IMR-90 (cell line): ENCODE measurements around the gene KRTAP10-9. TPM values are rescaled to one million over a fixed set of nuclear protein-coding genes. Genes with fewer than 3 reads are reported as not detected.
A peak's percentile ranks its signal among the peaks of the same experiment; 100 is the strongest.

Source experiments
- ATAC-seq: fragments of 200-7000 bp; cut with Tn5 transposase; 2 replicates; pipeline ENCODE4 v1.9.1; 2020; ENCODE audit warnings: low read depth, mild to moderate bottlenecking, moderate library complexity
- BruUV-seq: library from RNA; stranded (reverse); fragments of 400-500 nt; replicated peaks from 2 replicates; lab custom pipeline; 2021; lab: Mats Ljungman, UMichigan
- CTCF ChIA-PET: fragments of 300-600 bp; formaldehyde crosslinking; extraction: SDS; loops from one replicate; lab custom pipeline; 2021; ENCODE audit warnings: antibody characterized with exemption; lab: Yijun Ruan, JAX
- POLR2A ChIA-PET: fragments of 300-600 bp; sonication (Branson Sonifier 250); formaldehyde crosslinking; loops from one replicate; lab custom pipeline; 2022; ENCODE audit warnings: antibody characterized with exemption; ENCODE audit not compliant: unreplicated experiment; lab: Charles Lee
- DNase-seq: peaks from one replicate; pipeline ENCODE4 v3.0.0; 2013
- H2AFZ ChIP-seq: replicated peaks from 2 replicates; pipeline ENCODE3; 2013; ENCODE audit warnings: low read length, mild to moderate bottlenecking; ENCODE audit not compliant: poor library complexity
- H2AK5ac ChIP-seq: 2 replicates; pipeline ENCODE4 v1.6.1; 2013; ENCODE audit warnings: low read depth, low read length, inconsistent platforms
- H2AK9ac ChIP-seq: replicated peaks from 2 replicates; pipeline ENCODE3; 2013; ENCODE audit warnings: mild to moderate bottlenecking, low read depth, low read length, moderate library complexity; ENCODE audit not compliant: poor library complexity
- H2BK120ac ChIP-seq: 2 replicates; pipeline ENCODE4 v1.6.1; 2013; ENCODE audit warnings: low read depth, low read length, inconsistent platforms
- H2BK15ac ChIP-seq: 3 replicates; pipeline ENCODE4 v1.6.1; 2013; ENCODE audit warnings: low read depth, low read length, inconsistent platforms
- H2BK20ac ChIP-seq: 2 replicates; pipeline ENCODE4 v1.6.1; 2013; ENCODE audit warnings: low read depth, mild to moderate bottlenecking, inconsistent platforms, low read length, moderate library complexity
- H2BK5ac ChIP-seq: 2 replicates; pipeline ENCODE4 v1.6.1; 2013; ENCODE audit warnings: mild to moderate bottlenecking, low read depth, low read length, inconsistent platforms; ENCODE audit not compliant: poor library complexity, severe bottlenecking
- H3K14ac ChIP-seq: replicated peaks from 2 replicates; pipeline ENCODE4 v1.6.1; 2013; ENCODE audit warnings: low read depth, low read length, inconsistent platforms
- H3K18ac ChIP-seq: 2 replicates; pipeline ENCODE4 v1.6.1; 2013; ENCODE audit warnings: low read depth, low read length, control low read depth
- H3K23ac ChIP-seq: 2 replicates; pipeline ENCODE4 v1.6.1; 2013; ENCODE audit warnings: low read depth, low read length, inconsistent platforms
- H3K27ac ChIP-seq: 2 replicates; pipeline ENCODE4 v1.5.1; 2013; ENCODE audit warnings: mild to moderate bottlenecking, control low read depth, low read length; ENCODE audit not compliant: insufficient read depth
- H3K27me3 ChIP-seq: 2 replicates; pipeline ENCODE4 v1.6.1; 2013; ENCODE audit warnings: low read length; ENCODE audit not compliant: control insufficient read depth, insufficient read depth
- H3K36me3 ChIP-seq: 2 replicates; pipeline ENCODE4 v1.6.1; 2013; ENCODE audit warnings: low read length, mixed read lengths; ENCODE audit not compliant: control insufficient read depth, insufficient read depth
- H3K4ac ChIP-seq: 2 replicates; pipeline ENCODE4 v1.6.1; 2013; ENCODE audit warnings: low read depth, low read length, inconsistent platforms
- H3K4me1 ChIP-seq: 2 replicates; pipeline ENCODE4 v1.6.1; 2013; ENCODE audit warnings: low read length, mixed read lengths; ENCODE audit not compliant: control insufficient read depth, insufficient read depth
- H3K4me2 ChIP-seq: 2 replicates; pipeline ENCODE4 v1.6.1; 2013; ENCODE audit warnings: low read depth, mild to moderate bottlenecking, control low read depth, low read length, moderate library complexity
- H3K4me3 ChIP-seq: 2 replicates; pipeline ENCODE4 v1.5.1; 2013; ENCODE audit warnings: low read depth, mild to moderate bottlenecking, control low read depth, low read length, moderate library complexity; ENCODE audit not compliant: insufficient read depth
- H3K56ac ChIP-seq: 2 replicates; pipeline ENCODE4 v1.6.1; 2013; ENCODE audit warnings: low read length, inconsistent platforms; ENCODE audit not compliant: insufficient read depth; ENCODE audit errors: extremely low read depth
- H3K79me1 ChIP-seq, 2 experiments: 2 replicates each; pipeline ENCODE4 v1.6.1; 2013; ENCODE audit warnings: low read length in 2 of 2, inconsistent platforms in 1 of 2, low read depth in 1 of 2
- H3K9ac ChIP-seq: 2 replicates; pipeline ENCODE4 v1.6.1; 2013; ENCODE audit warnings: low read depth, low read length, control low read depth
- H3K9me1 ChIP-seq: 2 replicates; pipeline ENCODE4 v1.6.1; 2013; ENCODE audit warnings: low read length, inconsistent platforms; ENCODE audit not compliant: insufficient read depth
- H3K9me3 ChIP-seq: 2 replicates; pipeline ENCODE4 v1.6.1; 2013; ENCODE audit warnings: low read length; ENCODE audit not compliant: control insufficient read depth, insufficient read depth
- H4K20me1 ChIP-seq: 2 replicates; pipeline ENCODE4 v1.6.1; 2013; ENCODE audit warnings: low read length, inconsistent platforms; ENCODE audit not compliant: insufficient read depth
- H4K5ac ChIP-seq: 2 replicates; pipeline ENCODE4 v1.6.1; 2013; ENCODE audit warnings: mild to moderate bottlenecking, low read depth, low read length, control low read depth
- H4K8ac ChIP-seq, 2 experiments: 2 replicates each; pipeline ENCODE4 v1.6.1; 2013; ENCODE audit warnings: low read depth in 2 of 2, low read length in 2 of 2, control low read depth in 1 of 2, inconsistent platforms in 1 of 2
- H4K91ac ChIP-seq: 2 replicates; pipeline ENCODE4 v1.6.1; 2013; ENCODE audit warnings: low read depth, low read length, inconsistent platforms; ENCODE audit not compliant: insufficient read depth
- BHLHE40 ChIP-seq: fragments of 150-350 bp; IDR thresholded peaks from 2 replicates; pipeline ENCODE4 v1.6.1; 2016; ENCODE audit warnings: mild to moderate bottlenecking, low read depth, low read length
- CTCF ChIP-seq: conservative IDR thresholded peaks from 2 replicates; pipeline ENCODE4 v1.5.1; 2012; ENCODE audit warnings: mild to moderate bottlenecking, low read depth, low read length, improper control_type of control experiment
- ELK1 ChIP-seq: fragments of 150-350 bp; IDR thresholded peaks from 2 replicates; pipeline ENCODE4 v1.6.1; 2016; ENCODE audit warnings: low read depth, mild to moderate bottlenecking, low read length, moderate library complexity, borderline replicate concordance
- RAD21 ChIP-seq: IDR thresholded peaks from 2 replicates; pipeline ENCODE4 v1.6.1; 2012; ENCODE audit warnings: low read length, improper control_type of control experiment
- RFX5 ChIP-seq: IDR thresholded peaks from 2 replicates; pipeline ENCODE4 v1.8.0; 2012; ENCODE audit warnings: low read depth, mild to moderate bottlenecking, low read length, moderate library complexity
- USF2 ChIP-seq: fragments of 150-350 bp; IDR thresholded peaks from 2 replicates; pipeline ENCODE4 v1.6.1; 2017; ENCODE audit warnings: mild to moderate bottlenecking, antibody characterized with exemption, low read length, low read depth
- WGBS, 2 experiments: methylation state at CpG; one replicate each; pipeline versions ENCODE4 v1.1.5 to v1.1.7; 2013; ENCODE audit warnings: missing lambda C conversion rate in 2 of 2; ENCODE audit not compliant: insufficient read length in 1 of 2; ENCODE audit errors: extremely low coverage in 2 of 2; 5-methylcytosine and 5-hydroxymethylcytosine counted together
- dilution Hi-C: fragments of 300-500 bp; cut with HindIII; formaldehyde crosslinking; loops from one replicate; pipeline ENCODE4 v1.14.3; 2018; ENCODE audit warnings: low sequenced_read_pairs; ENCODE audit not compliant: unreplicated experiment
- in situ Hi-C: fragments of 300-500 bp; cut with MboI; formaldehyde crosslinking; loops from 3 replicates; pipeline ENCODE4 v1.14.3; 2019; ENCODE audit warnings: low sequenced_read_pairs, inconsistent platforms, mixed read lengths
- intact Hi-C: fragments of 100-400 bp; cut with micrococcal nuclease; formaldehyde crosslinking; loops from 2 replicates; pipeline ENCODE4 v1.10.0; 2022
- polyA plus RNA-seq, 3 experiments: library from polyadenylated mRNA; depleted of rRNA; stranded (reverse); fragments of >200 nt; gene quantifications; 2 replicates each; pipeline ENCODE4 v1.2.3, GENCODE V29; 2012; ENCODE audit warnings: low replicate concordance in 1 of 3
- total RNA-seq: library from RNA; depleted of rRNA; stranded (reverse); fragments of >200 nt; gene quantifications from 2 replicates; pipeline ENCODE4 v1.2.3, GENCODE V29; 2012

KRTAP10-9 gene
- total and polyA plus RNA-seq, 2 of the 4 experiments (the other 2 are of a cell fraction) = not detected

- TF ChIP-seq ELK1 (no peak), RAD21 (no peak)
Observed at GRCh38 chr21:44657635-44658540, 31.0 kb downstream of the KRTAP10-9 start, which contains the start of gene KRTAP12-3 (continued).

GRCh38 chr21:44658541-44658910 lies 31.6 kb downstream of the KRTAP10-9 start:
- no peak overlapping the region for H2AK5ac ChIP-seq
- no peak overlapping the region for H2BK5ac ChIP-seq
- ChIA-PET CTCF (no interaction called here), POLR2A (no interaction called here)
- DNase-seq (no peak), ATAC-seq (no peak)
- H3K9ac ChIP-seq = no peak overlapping the region
- H4K91ac ChIP-seq = no peak overlapping the region
- H2BK20ac ChIP-seq = no peak overlapping the region
- dilution Hi-C loops (no loop called here), intact Hi-C loops (loop anchor here (10.0 kb wide), 1 partner anchor 56 kb away; the partner anchor contains the start of gene TSPEAR), in situ Hi-C loops (no loop called here)
- no peaks in the 10 kb centered on the region for H3K4me1 ChIP-seq
- H3K4me3 ChIP-seq = no peak overlapping the region
- WGBS, 2 experiments = no CpG with 5 or more reads among the region's 5 CpGs
- peak overlapping the region; percentile 14 for H2AFZ ChIP-seq
- H3K9me1 ChIP-seq = no peaks in the 10 kb centered on the region
- no peak overlapping the region for H3K4me2 ChIP-seq
- no peak for TF ChIP-seq BHLHE40
- TF ChIP-seq CTCF = no peak
- no peak for TF ChIP-seq USF2
- TF ChIP-seq RFX5 = no peak
- no peak for TF ChIP-seq RAD21
- no TSS peak for BruUV-seq
- H3K79me1 ChIP-seq = no peaks in the 10 kb centered on the region
- H3K23ac ChIP-seq = no peak overlapping the region
- no peak overlapping the region for H3K14ac ChIP-seq
- H3K27me3 ChIP-seq = peaks cover 2% of the 10 kb centered on the region; the same call in 1 of the 2 replicates
- peaks cover 3% of the 10 kb centered on the region for H3K9me3 ChIP-seq
- H2AK9ac ChIP-seq = no peak overlapping the region
- no peak overlapping the region for H2BK120ac ChIP-seq
- no peak overlapping the region for H4K5ac ChIP-seq
- H2BK15ac ChIP-seq = no peak overlapping the region
- no peak overlapping the region for H3K56ac ChIP-seq
- no peaks in the 10 kb centered on the region for H4K20me1 ChIP-seq
- H3K18ac ChIP-seq = no peak overlapping the region
- no peaks in the 10 kb centered on the region for H3K36me3 ChIP-seq
- no peak overlapping the region for H3K4ac ChIP-seq
- no peak overlapping the region for H4K8ac ChIP-seq
- no peak overlapping the region for H3K27ac ChIP-seq
